HCT116 (cell line): ENCODE measurements around the gene CCL20. TPM values are rescaled to one million over a fixed set of nuclear protein-coding genes. Genes with fewer than 3 reads are reported as not detected.

Experiments
- ATAC-seq: fragments of 200-7000 bp; cut with Tn5 transposase; 2 replicates; pipeline ENCODE4 v1.9.1; 2020; ENCODE audit warnings: mild to moderate bottlenecking, moderate library complexity
- BruUV-seq: library from RNA; stranded (reverse); fragments of 400-500 nt; replicated peaks from 2 replicates; lab custom pipeline; 2021; lab: Mats Ljungman, UMichigan
- CTCF ChIA-PET: fragments of 300-600 bp; sonication (Branson Sonifier 250); formaldehyde crosslinking; loops from one replicate; lab custom pipeline; 2021; ENCODE audit warnings: antibody characterized with exemption; lab: Charles Lee
- POLR2A ChIA-PET: fragments of 300-600, 350-600 bp; sonication (Branson Sonifier 250); formaldehyde crosslinking; loops from one replicate; lab custom pipeline; 2021; ENCODE audit warnings: antibody characterized with exemption; lab: Charles Lee
- RAD21 ChIA-PET, 2 experiments: fragments of 300-600 bp; sonication (Branson Sonifier 250); formaldehyde crosslinking; loops; one replicate each; lab custom pipeline; 2023; ENCODE audit warnings: low total read pairs in 2 of 2; ENCODE audit not compliant: uncharacterized antibody in 2 of 2, unreplicated experiment in 2 of 2, low non-redundant PET in 1 of 2; lab: Charles Lee
- DNase-seq: peaks from one replicate; pipeline ENCODE4 v3.0.0-alpha.2; 2010; ENCODE audit warnings: low read depth, low spot score
- H2AFZ ChIP-seq: fragments of 200-600 bp; shearing (Covaris generic), sonication (generic); 2 replicates; pipeline ENCODE4 v1.6.1; 2017; ENCODE audit warnings: low read depth, mixed run types, mixed read lengths, antibody characterized with exemption, low read length; ENCODE audit not compliant: poor library complexity, severe bottlenecking
- H3K27ac ChIP-seq: 2 replicates; pipeline ENCODE4 v1.5.1; 2012; ENCODE audit warnings: low read depth, low read length
- H3K27me3 ChIP-seq: fragments of 200-600 bp; sonication (generic); 2 replicates; pipeline ENCODE4 v1.6.1; 2016; ENCODE audit warnings: mixed run types, low read length, mixed read lengths; ENCODE audit not compliant: insufficient read depth
- H3K36me3 ChIP-seq, 2 experiments: fragments of 200-500 bp in 1 of 2; fragments of 200-600 bp in 1 of 2; sonication (Bioruptor generic) in 1 of 2; sonication (generic) in 1 of 2; 2 replicates each; pipeline versions ENCODE4 v1.5.1 to v1.6.1; 2014 to 2016; ENCODE audit warnings: low read length in 2 of 2, inconsistent platforms in 1 of 2, mixed read lengths in 1 of 2, mixed run types in 1 of 2; ENCODE audit not compliant: insufficient read depth in 2 of 2, control insufficient read depth in 1 of 2
- H3K4me1 ChIP-seq, 2 experiments: fragments of 200-600 bp in 1 of 2; sonication (generic) in 1 of 2; 2 replicates each; pipeline versions ENCODE4 v1.5.1 to v1.6.1; 2012 to 2017; ENCODE audit warnings: low read length in 2 of 2, inconsistent platforms in 1 of 2, mild to moderate bottlenecking in 1 of 2, mixed read lengths in 1 of 2, mixed run types in 1 of 2, moderate library complexity in 1 of 2; ENCODE audit not compliant: insufficient read depth in 2 of 2, control insufficient read depth in 1 of 2
- H3K4me2 ChIP-seq: fragments of 200-600 bp; sonication (generic); 2 replicates; pipeline ENCODE4 v1.6.1; 2017; ENCODE audit warnings: mixed run types, low read length, mixed read lengths
- H3K4me3 ChIP-seq, 2 experiments: fragments of 200-600 bp in 1 of 2; sonication (generic) in 1 of 2; replicated peaks in 1 of 2; 2 replicates each; pipeline ENCODE4 v1.5.1; 2011 to 2016; ENCODE audit warnings: low read length in 2 of 2, control low read depth in 1 of 2, low read depth in 1 of 2, mild to moderate bottlenecking in 1 of 2, mixed read lengths in 1 of 2, mixed run types in 1 of 2
- H3K79me2 ChIP-seq: fragments of 200-600 bp; sonication (generic); 2 replicates; pipeline ENCODE4 v1.6.1; 2017; ENCODE audit warnings: mild to moderate bottlenecking, mixed run types, low read length, moderate library complexity, mixed read lengths; ENCODE audit not compliant: insufficient read depth
- H3K9ac ChIP-seq: fragments of 200-600 bp; sonication (generic); 2 replicates; pipeline ENCODE4 v1.6.1; 2016; ENCODE audit warnings: low read length, mixed read lengths
- H3K9me2 ChIP-seq: fragments of 200-600 bp; sonication (generic), shearing (Covaris generic); 2 replicates; pipeline ENCODE4 v1.6.1; 2017; ENCODE audit warnings: mixed run types, mild to moderate bottlenecking, moderate library complexity; ENCODE audit not compliant: insufficient read depth
- H3K9me3 ChIP-seq, 2 experiments: fragments of 200-500 bp in 1 of 2; fragments of 200-600 bp in 1 of 2; sonication (Bioruptor generic) in 1 of 2; sonication (generic) in 1 of 2; 2 replicates each; pipeline ENCODE4 v1.6.1; 2014 to 2017; ENCODE audit warnings: low read length in 2 of 2, mixed read lengths in 2 of 2, inconsistent platforms in 1 of 2, low read depth in 1 of 2, mild to moderate bottlenecking in 1 of 2, mixed run types in 1 of 2, moderate library complexity in 1 of 2; ENCODE audit not compliant: control insufficient read depth in 1 of 2, insufficient read depth in 1 of 2
- H4K20me1 ChIP-seq: fragments of 200-600 bp; sonication (generic), shearing (Covaris generic); 2 replicates; pipeline ENCODE4 v1.6.1; 2017; ENCODE audit warnings: mixed run types, mild to moderate bottlenecking, moderate library complexity; ENCODE audit not compliant: insufficient read depth
- CBX3 ChIP-seq: IDR thresholded peaks from 2 replicates; pipeline ENCODE4 v1.6.1; 2012; ENCODE audit warnings: low read depth
- CEBPB ChIP-seq: IDR thresholded peaks from 2 replicates; pipeline ENCODE4 v1.6.1; 2012; ENCODE audit warnings: low read depth
- ELF1 ChIP-seq: IDR thresholded peaks from 2 replicates; pipeline ENCODE4 v1.6.1; 2012; ENCODE audit warnings: low read depth, borderline replicate concordance
- FOSL1 ChIP-seq: IDR thresholded peaks from 2 replicates; pipeline ENCODE4 v1.6.1; 2012; ENCODE audit warnings: low read depth
- JUND ChIP-seq: IDR thresholded peaks from 2 replicates; pipeline ENCODE4 v1.6.1; 2012
- MAX ChIP-seq: IDR thresholded peaks from 2 replicates; pipeline ENCODE4 v1.6.1; 2012
- SIN3A ChIP-seq: IDR thresholded peaks from 2 replicates; pipeline ENCODE4 v1.6.1; 2012; ENCODE audit warnings: low read depth
- SP1 ChIP-seq: IDR thresholded peaks from 2 replicates; pipeline ENCODE4 v1.6.1; 2012; ENCODE audit warnings: low read depth
- TCF7L2 ChIP-seq: IDR thresholded peaks from 2 replicates; pipeline ENCODE4 v1.7.0; 2011; ENCODE audit warnings: borderline replicate concordance, inconsistent platforms; ENCODE audit not compliant: insufficient read depth, insufficient read length; ENCODE audit errors: extremely low read depth
- YY1 ChIP-seq: IDR thresholded peaks from 2 replicates; pipeline ENCODE4 v1.6.1; 2011; ENCODE audit warnings: low read length, low read depth, moderate library complexity, mild to moderate bottlenecking; ENCODE audit not compliant: insufficient replicate concordance; ENCODE audit errors: extremely low read depth
- intact Hi-C: fragments of 100-400 bp; cut with micrococcal nuclease; formaldehyde crosslinking; loops from 2 replicates; pipeline ENCODE4 v1.10.0; 2022
- total RNA-seq: library from RNA; stranded (reverse); gene quantifications from one replicate; pipeline ENCODE4 v1.2.1, GENCODE V29; 2021; ENCODE audit not compliant: unreplicated experiment
- TF ChIP-seq, protein P1 (sequence below), 3 experiments: fragments of 200-600 bp in 1 of 3; sonication (generic) in 1 of 3; IDR thresholded peaks in 2 of 3; conservative IDR thresholded peaks in 1 of 3; 2 replicates each; pipeline ENCODE4 v1.5.1; 2012 to 2017; ENCODE audit warnings: low read depth in 2 of 3, low read length in 2 of 3, antibody characterized with exemption in 1 of 3, borderline replicate concordance in 1 of 3, control low read depth in 1 of 3, mild to moderate bottlenecking in 1 of 3, mixed read lengths in 1 of 3, mixed run types in 1 of 3, moderate library complexity in 1 of 3; ENCODE audit not compliant: insufficient read depth in 1 of 3
- TF ChIP-seq, protein P2 (sequence below): IDR thresholded peaks from 2 replicates; pipeline ENCODE4 v1.6.1; 2012; ENCODE audit warnings: low read depth
- TF ChIP-seq, protein P3 (sequence below): IDR thresholded peaks from 2 replicates; pipeline ENCODE4 v1.6.1; 2012

CCL20 gene
- total RNA-seq, 1 experiment from 2014 or later, result 0.30 TPM

DNA sequence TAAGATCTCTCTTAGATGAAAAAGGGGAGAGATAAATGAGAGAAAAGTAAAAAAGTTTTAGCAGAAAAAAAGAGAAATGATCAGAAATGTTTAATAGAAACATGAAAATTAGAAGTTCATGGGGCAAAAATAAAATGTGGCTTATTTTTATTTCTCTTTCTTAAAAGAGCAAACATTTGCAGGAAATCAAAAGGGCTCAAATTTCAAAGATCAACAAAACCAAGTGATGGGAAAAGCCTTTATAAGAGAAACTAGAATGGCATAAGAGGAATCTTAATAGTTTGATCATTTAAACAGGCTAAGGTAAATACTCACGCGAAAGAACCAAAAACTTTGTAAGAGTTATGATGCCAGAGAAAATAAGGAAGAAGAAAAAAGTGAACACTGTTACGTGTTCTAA lies 34.5 kb downstream of the CCL20 start:
- H2AFZ ChIP-seq, result peak overlapping the region; percentile 94
- no peak for ATAC-seq
- intact Hi-C loops, result no loop called here

More for the DNA sequence above, 34.5 kb downstream of the CCL20 start:
- no peaks in the 10 kb centered on the region for H3K36me3 ChIP-seq
- CTCF ChIA-PET, result interaction anchor here (2.6 kb wide), 1 partner anchor 14 kb away, joined by 7 read pairs; no protein-coding TSS in a partner anchor
- no peaks in the 10 kb centered on the region for H3K9me3 ChIP-seq
- H3K4me3 ChIP-seq, result no peak overlapping the region
- TF ChIP-seq JUND (no peak), TCF7L2 (no peak), FOSL1 (no peak), YY1 (no peak), ELF1 (no peak), CBX3 (no peak), SP1 (no peak), CEBPB (no peak), MAX (no peak), SIN3A (no peak)
- TF ChIP-seq, protein P1, sequence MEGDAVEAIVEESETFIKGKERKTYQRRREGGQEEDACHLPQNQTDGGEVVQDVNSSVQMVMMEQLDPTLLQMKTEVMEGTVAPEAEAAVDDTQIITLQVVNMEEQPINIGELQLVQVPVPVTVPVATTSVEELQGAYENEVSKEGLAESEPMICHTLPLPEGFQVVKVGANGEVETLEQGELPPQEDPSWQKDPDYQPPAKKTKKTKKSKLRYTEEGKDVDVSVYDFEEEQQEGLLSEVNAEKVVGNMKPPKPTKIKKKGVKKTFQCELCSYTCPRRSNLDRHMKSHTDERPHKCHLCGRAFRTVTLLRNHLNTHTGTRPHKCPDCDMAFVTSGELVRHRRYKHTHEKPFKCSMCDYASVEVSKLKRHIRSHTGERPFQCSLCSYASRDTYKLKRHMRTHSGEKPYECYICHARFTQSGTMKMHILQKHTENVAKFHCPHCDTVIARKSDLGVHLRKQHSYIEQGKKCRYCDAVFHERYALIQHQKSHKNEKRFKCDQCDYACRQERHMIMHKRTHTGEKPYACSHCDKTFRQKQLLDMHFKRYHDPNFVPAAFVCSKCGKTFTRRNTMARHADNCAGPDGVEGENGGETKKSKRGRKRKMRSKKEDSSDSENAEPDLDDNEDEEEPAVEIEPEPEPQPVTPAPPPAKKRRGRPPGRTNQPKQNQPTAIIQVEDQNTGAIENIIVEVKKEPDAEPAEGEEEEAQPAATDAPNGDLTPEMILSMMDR (IDR thresholded peaks at IDR 0.05 in 2 of 3, conservative IDR thresholded peaks at IDR 0.05 in 1 of 3; ENCODE audit: borderline replicate concordance in 1 of 3, insufficient read depth in 1 of 3, low read depth in 2 of 3, low read length in 2 of 3), result no peak
- TF ChIP-seq, protein P2, sequence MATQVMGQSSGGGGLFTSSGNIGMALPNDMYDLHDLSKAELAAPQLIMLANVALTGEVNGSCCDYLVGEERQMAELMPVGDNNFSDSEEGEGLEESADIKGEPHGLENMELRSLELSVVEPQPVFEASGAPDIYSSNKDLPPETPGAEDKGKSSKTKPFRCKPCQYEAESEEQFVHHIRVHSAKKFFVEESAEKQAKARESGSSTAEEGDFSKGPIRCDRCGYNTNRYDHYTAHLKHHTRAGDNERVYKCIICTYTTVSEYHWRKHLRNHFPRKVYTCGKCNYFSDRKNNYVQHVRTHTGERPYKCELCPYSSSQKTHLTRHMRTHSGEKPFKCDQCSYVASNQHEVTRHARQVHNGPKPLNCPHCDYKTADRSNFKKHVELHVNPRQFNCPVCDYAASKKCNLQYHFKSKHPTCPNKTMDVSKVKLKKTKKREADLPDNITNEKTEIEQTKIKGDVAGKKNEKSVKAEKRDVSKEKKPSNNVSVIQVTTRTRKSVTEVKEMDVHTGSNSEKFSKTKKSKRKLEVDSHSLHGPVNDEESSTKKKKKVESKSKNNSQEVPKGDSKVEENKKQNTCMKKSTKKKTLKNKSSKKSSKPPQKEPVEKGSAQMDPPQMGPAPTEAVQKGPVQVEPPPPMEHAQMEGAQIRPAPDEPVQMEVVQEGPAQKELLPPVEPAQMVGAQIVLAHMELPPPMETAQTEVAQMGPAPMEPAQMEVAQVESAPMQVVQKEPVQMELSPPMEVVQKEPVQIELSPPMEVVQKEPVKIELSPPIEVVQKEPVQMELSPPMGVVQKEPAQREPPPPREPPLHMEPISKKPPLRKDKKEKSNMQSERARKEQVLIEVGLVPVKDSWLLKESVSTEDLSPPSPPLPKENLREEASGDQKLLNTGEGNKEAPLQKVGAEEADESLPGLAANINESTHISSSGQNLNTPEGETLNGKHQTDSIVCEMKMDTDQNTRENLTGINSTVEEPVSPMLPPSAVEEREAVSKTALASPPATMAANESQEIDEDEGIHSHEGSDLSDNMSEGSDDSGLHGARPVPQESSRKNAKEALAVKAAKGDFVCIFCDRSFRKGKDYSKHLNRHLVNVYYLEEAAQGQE, result no peak
- TF ChIP-seq, protein P3, sequence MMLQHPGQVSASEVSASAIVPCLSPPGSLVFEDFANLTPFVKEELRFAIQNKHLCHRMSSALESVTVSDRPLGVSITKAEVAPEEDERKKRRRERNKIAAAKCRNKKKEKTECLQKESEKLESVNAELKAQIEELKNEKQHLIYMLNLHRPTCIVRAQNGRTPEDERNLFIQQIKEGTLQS, result no peak
- no peaks in the 10 kb centered on the region for H3K27me3 ChIP-seq
- no peaks in the 10 kb centered on the region for H3K79me2 ChIP-seq
- H4K20me1 ChIP-seq, result no peaks in the 10 kb centered on the region
- peaks cover 13 to 28% of the 10 kb centered on the region in 2 experiments; a peak in 3 of 4 replicates for H3K4me1 ChIP-seq
- DNase-seq, result no peak
- POLR2A ChIA-PET, result no interaction called here
- no peaks in the 10 kb centered on the region for H3K9me2 ChIP-seq
- peak overlapping the region; percentile 59 for H3K4me2 ChIP-seq
- no peak overlapping the region for H3K9ac ChIP-seq
- no TSS peak for BruUV-seq
- RAD21 ChIA-PET, result no interaction called here
- H3K27ac ChIP-seq, result no peak overlapping the region
